Measurements from ENCODE around the gene MFSD2B.
"Not testable (repeated sequence)": the region's sequence is repeated elsewhere in the genome, so short reads cannot be mapped to it uniquely, and the experiment has no call there.

The MFSD2B gene

GRCh38 chr2:24019729-24020128, 9.8 kb downstream of the MFSD2B start:
- no peak for DNase-seq (ENCODE audit: low read depth)

GRCh38 chr2:24020244-24020643, 10.4 kb downstream of the MFSD2B start:
- no peak for DNase-seq (ENCODE audit: low read depth)

- no peak for DNase-seq (ENCODE audit: low read depth)
These were observed 11.5 kb downstream of the MFSD2B start for GRCh38 chr2:24021122-24021998.

GRCh38 chr2:24022324-24022974, 12.6 kb downstream of the MFSD2B start:
- no peak for DNase-seq (ENCODE audit: low read depth)

- no peak for DNase-seq (ENCODE audit: low read depth)
These were observed 13.2 kb downstream of the MFSD2B start for GRCh38 chr2:24022975-24023575.

- no peak for DNase-seq (ENCODE audit: low read depth)
These were observed 14.1 kb downstream of the MFSD2B start for GRCh38 chr2:24024018-24024417.

- DNase-seq (ENCODE audit: low read depth): no peak
These were observed 15.2 kb downstream of the MFSD2B start for GRCh38 chr2:24024996-24025663.

GRCh38 chr2:24026233-24026632, 16.3 kb downstream of the MFSD2B start:
- no peak for DNase-seq (ENCODE audit: low read depth)

- no peak for DNase-seq (ENCODE audit: low read depth)
These were observed 29.1 kb downstream of the MFSD2B start for GRCh38 chr2:24038786-24039499.

- no peak for DNase-seq (ENCODE audit: low read depth)
These were observed 30.6 kb downstream of the MFSD2B start for GRCh38 chr2:24040511-24040910.

GRCh38 chr2:24043133-24043532, 33.2 kb downstream of the MFSD2B start:
- DNase-seq (ENCODE audit: low read depth): not testable (repeated sequence)

GRCh38 chr2:24045511-24046508, 35.9 kb downstream of the MFSD2B start:
- no peak for DNase-seq (ENCODE audit: low read depth)

GRCh38 chr2:24046599-24046929, 36.7 kb downstream of the MFSD2B start:
- DNase-seq (ENCODE audit: low read depth): no peak

GRCh38 chr2:24046930-24047702, 37.2 kb downstream of the MFSD2B start, which contains the start of gene WDCP:
TSS of gene WDCP (minus strand) at chr2:24047391. CDS start at chr2:24039494, 7,897 bp downstream.
- DNase-seq (ENCODE audit: low read depth): peak; percentile 87

GRCh38 chr2:24047703-24048033, 37.8 kb downstream of the MFSD2B start:
- no peak for DNase-seq (ENCODE audit: low read depth)

GRCh38 chr2:24048769-24049484, 39.0 kb downstream of the MFSD2B start:
- DNase-seq (ENCODE audit: low read depth): no peak

GRCh38 chr2:24049485-24050021, 39.7 kb downstream of the MFSD2B start, which contains the start of gene FKBP1B:
TSS of gene FKBP1B (plus strand) at chr2:24049741. CDS start at chr2:24049850, 109 bp downstream.
- peak; percentile 26 for DNase-seq (ENCODE audit: low read depth)

GRCh38 chr2:24050041-24050979, 40.4 kb downstream of the MFSD2B start:
- no peak for DNase-seq (ENCODE audit: low read depth)
